Measurements from ENCODE around the gene RELA.

The RELA gene

GRCh38 chr11:65634440-65634839 is 28.3 kb downstream of the RELA start:
- H3K4me1 ChIP-seq = no peaks in the 10 kb centered on the region
- H3K36me3 ChIP-seq (ENCODE audit: control insufficient read depth, insufficient read depth, low read length) = no peaks in the 10 kb centered on the region
- no peak overlapping the region for H3K27ac ChIP-seq
- no peak overlapping the region for H3K9ac ChIP-seq
- no peaks in the 10 kb centered on the region for H3K79me2 ChIP-seq
- H3K27me3 ChIP-seq (ENCODE audit: control insufficient read depth, insufficient read depth, low read length) = no peaks in the 10 kb centered on the region
- H2AFZ ChIP-seq = no peak overlapping the region
- no peak overlapping the region for H3K4me3 ChIP-seq (ENCODE audit: low read depth, low read length)
- no peaks in the 10 kb centered on the region for H3K9me3 ChIP-seq (ENCODE audit: control insufficient read depth, low read length)
- no peak overlapping the region for H3K4me2 ChIP-seq (ENCODE audit: low read length)
- TF ChIP-seq CTCF (IDR thresholded peaks at IDR 0.05) = no peak

GRCh38 chr11:65634109-65634436 is 28.6 kb downstream of the RELA start:
- Histone ChIP-seq H3K9ac (no peak overlapping the region), H3K4me3 (ENCODE audit: low read depth, low read length) (no peak overlapping the region), H3K27me3 (ENCODE audit: control insufficient read depth, insufficient read depth, low read length) (no peaks in the 10 kb centered on the region), H3K79me2 (no peaks in the 10 kb centered on the region), H3K36me3 (ENCODE audit: control insufficient read depth, insufficient read depth, low read length) (no peaks in the 10 kb centered on the region), H3K4me2 (ENCODE audit: low read length) (no peak overlapping the region), H3K9me3 (ENCODE audit: control insufficient read depth, low read length) (no peaks in the 10 kb centered on the region), H3K4me1 (no peaks in the 10 kb centered on the region), H3K27ac (no peak overlapping the region), H2AFZ (no peak overlapping the region)
- TF ChIP-seq CTCF (IDR thresholded peaks at IDR 0.05) = no peak

- Histone ChIP-seq H3K27ac (no peak overlapping the region), H3K36me3 (ENCODE audit: control insufficient read depth, insufficient read depth, low read length) (no peaks in the 10 kb centered on the region), H3K9me3 (ENCODE audit: control insufficient read depth, low read length) (no peaks in the 10 kb centered on the region), H3K9ac (no peak overlapping the region), H3K4me3 (ENCODE audit: low read depth, low read length) (no peak overlapping the region), H3K27me3 (ENCODE audit: control insufficient read depth, insufficient read depth, low read length) (no peaks in the 10 kb centered on the region), H3K4me1 (no peaks in the 10 kb centered on the region), H3K79me2 (no peaks in the 10 kb centered on the region), H2AFZ (no peak overlapping the region), H3K4me2 (ENCODE audit: low read length) (no peak overlapping the region)
- TF ChIP-seq CTCF (IDR thresholded peaks at IDR 0.05) = no peak
These were observed 29.2 kb downstream of the RELA start for GRCh38 chr11:65633390-65634108.

- H3K27ac ChIP-seq = no peak overlapping the region
- no peaks in the 10 kb centered on the region for H3K79me2 ChIP-seq
- H2AFZ ChIP-seq = no peak overlapping the region
- no peak overlapping the region for H3K4me2 ChIP-seq (ENCODE audit: low read length)
- no peaks in the 10 kb centered on the region for H3K27me3 ChIP-seq (ENCODE audit: control insufficient read depth, insufficient read depth, low read length)
- TF ChIP-seq CTCF (IDR thresholded peaks at IDR 0.05) = no peak
- H3K4me1 ChIP-seq = no peaks in the 10 kb centered on the region
- H3K9me3 ChIP-seq (ENCODE audit: control insufficient read depth, low read length) = no peaks in the 10 kb centered on the region
- no peak overlapping the region for H3K4me3 ChIP-seq (ENCODE audit: low read depth, low read length)
- no peak overlapping the region for H3K9ac ChIP-seq
- H3K36me3 ChIP-seq (ENCODE audit: control insufficient read depth, insufficient read depth, low read length) = no peaks in the 10 kb centered on the region
These were observed 32.5 kb downstream of the RELA start for GRCh38 chr11:65630215-65630614.

- Histone ChIP-seq H3K36me3 (ENCODE audit: control insufficient read depth, insufficient read depth, low read length) (no peaks in the 10 kb centered on the region), H3K9me3 (ENCODE audit: control insufficient read depth, low read length) (no peaks in the 10 kb centered on the region), H3K27ac (no peak overlapping the region), H3K4me2 (ENCODE audit: low read length) (no peak overlapping the region), H3K27me3 (ENCODE audit: control insufficient read depth, insufficient read depth, low read length) (no peaks in the 10 kb centered on the region), H2AFZ (no peak overlapping the region), H3K4me1 (no peaks in the 10 kb centered on the region), H3K9ac (no peak overlapping the region), H3K4me3 (ENCODE audit: low read depth, low read length) (no peak overlapping the region), H3K79me2 (no peaks in the 10 kb centered on the region)
- no peak for TF ChIP-seq CTCF (IDR thresholded peaks at IDR 0.05)
These were observed 33.1 kb downstream of the RELA start for GRCh38 chr11:65629579-65629978.
